ENCODE data around the gene ELF1.
"Not testable (repeated sequence)": the region's sequence is repeated elsewhere in the genome, so short reads cannot be mapped to it uniquely, and the experiment has no call there.

ELF1 gene

GRCh38 chr13:41052441-41052840, 33.3 kb upstream of the ELF1 start:
- no peak for DNase-seq

GRCh38 chr13:41049480-41050440, 30.6 kb upstream of the ELF1 start:
- no peak overlapping the region for H3K4ac ChIP-seq (ENCODE audit: low read depth in 1 of 2, low read length in 2 of 2)
- no peak overlapping the region for H3K4me2 ChIP-seq (ENCODE audit: low read length, poor library complexity, severe bottlenecking)
- no peak overlapping the region for H3K9ac ChIP-seq (ENCODE audit: low read length)
- H3K36me3 ChIP-seq (ENCODE audit: control insufficient read depth in 1 of 2, insufficient read depth in 2 of 2, low read depth in 1 of 2, low read length in 2 of 2) = peaks cover 7 to 11% of the 10 kb centered on the region in 2 experiments
- H4K91ac ChIP-seq (ENCODE audit: low read length) = no peak overlapping the region
- no peak overlapping the region for H3K4me3 ChIP-seq (ENCODE audit: insufficient read depth in 1 of 2, low read depth in 1 of 2, low read length in 2 of 2)
- H3K27me3 ChIP-seq (ENCODE audit: control insufficient read depth in 1 of 2, insufficient read depth in 1 of 2, low read length in 2 of 2) = no peaks in the 10 kb centered on the region
- H2AFZ ChIP-seq (ENCODE audit: low read depth, low read length) = no peak overlapping the region
- no peak overlapping the region for H3K23ac ChIP-seq (ENCODE audit: low read length in 2 of 2)
- H2BK12ac ChIP-seq (ENCODE audit: low read length in 2 of 2) = no peak overlapping the region
- peaks cover 17% of the 10 kb centered on the region for H3K79me1 ChIP-seq (replicated peaks; ENCODE audit: low read length, poor library complexity, severe bottlenecking)
- H3K27ac ChIP-seq (ENCODE audit: low read length, poor library complexity, severe bottlenecking) = no peak overlapping the region
- 87% methylated on average over 3 of the region's 4 CpGs for WGBS
- no peak overlapping the region for H2AK5ac ChIP-seq (ENCODE audit: low read length, severe bottlenecking)
- H3K9me3 ChIP-seq (ENCODE audit: control insufficient read depth, low read length) = no peaks in the 10 kb centered on the region
- H2BK120ac ChIP-seq (ENCODE audit: low read depth, low read length) = no peak overlapping the region
- no peak overlapping the region for H2BK5ac ChIP-seq (ENCODE audit: low read depth, low read length, poor library complexity, severe bottlenecking)
- H4K8ac ChIP-seq (ENCODE audit: low read length) = no peak overlapping the region
- H2BK15ac ChIP-seq (ENCODE audit: low read depth, poor library complexity, severe bottlenecking) = no peak overlapping the region
- DNase-seq = no peak
- no peak overlapping the region for H3K14ac ChIP-seq (ENCODE audit: low read length in 2 of 2)
- no peak overlapping the region for H3K18ac ChIP-seq (ENCODE audit: low read depth in 1 of 2, low read length in 2 of 2)
- peaks cover 2% of the 10 kb centered on the region for H3K4me1 ChIP-seq (ENCODE audit: control insufficient read depth, insufficient read depth, low read depth, low read length)

More at GRCh38 chr13:41052441-41052840, 33.3 kb upstream of the ELF1 start:
- Histone ChIP-seq H3K9me3 (ENCODE audit: control insufficient read depth, low read length) (no peaks in the 10 kb centered on the region), H3K9ac (ENCODE audit: low read length) (peak overlapping the region; percentile 84), H3K14ac (ENCODE audit: low read length in 2 of 2) (no peak overlapping the region), H3K23ac (ENCODE audit: low read length in 2 of 2) (no peak overlapping the region), H3K4me1 (ENCODE audit: control insufficient read depth, insufficient read depth, low read depth, low read length) (peaks cover 7% of the 10 kb centered on the region), H4K8ac (ENCODE audit: low read length) (no peak overlapping the region), H2AK5ac (ENCODE audit: low read length, severe bottlenecking) (no peak overlapping the region), H3K4me3 (ENCODE audit: insufficient read depth in 1 of 2, low read depth in 1 of 2, low read length in 2 of 2) (no peak overlapping the region), H2BK15ac (ENCODE audit: low read depth, poor library complexity, severe bottlenecking) (no peak overlapping the region), H3K4ac (ENCODE audit: low read depth in 1 of 2, low read length in 2 of 2) (no peak overlapping the region), H3K4me2 (ENCODE audit: low read length, poor library complexity, severe bottlenecking) (no peak overlapping the region), H3K36me3 (ENCODE audit: control insufficient read depth in 1 of 2, insufficient read depth in 2 of 2, low read depth in 1 of 2, low read length in 2 of 2) (peaks cover 7 to 11% of the 10 kb centered on the region in 2 experiments), H3K79me1 (replicated peaks; ENCODE audit: low read length, poor library complexity, severe bottlenecking) (peaks cover 19% of the 10 kb centered on the region), H3K27me3 (ENCODE audit: control insufficient read depth in 1 of 2, insufficient read depth in 1 of 2, low read length in 2 of 2) (no peaks in the 10 kb centered on the region), H2BK5ac (ENCODE audit: low read depth, low read length, poor library complexity, severe bottlenecking) (no peak overlapping the region), H3K18ac (ENCODE audit: low read depth in 1 of 2, low read length in 2 of 2) (no peak overlapping the region), H2BK120ac (ENCODE audit: low read depth, low read length) (no peak overlapping the region), H2BK12ac (ENCODE audit: low read length in 2 of 2) (no peak overlapping the region), H4K91ac (ENCODE audit: low read length) (no peak overlapping the region), H3K27ac (ENCODE audit: low read length, poor library complexity, severe bottlenecking) (no peak overlapping the region), H2AFZ (ENCODE audit: low read depth, low read length) (no peak overlapping the region)
- WGBS = 100% methylated on average over 3 of the region's 3 CpGs

GRCh38 chr13:41048640-41049039, 29.5 kb upstream of the ELF1 start:
- H3K4me2 ChIP-seq (ENCODE audit: low read length, poor library complexity, severe bottlenecking) = no peak overlapping the region
- no peak overlapping the region for H3K23ac ChIP-seq (ENCODE audit: low read length in 2 of 2)
- no peak for DNase-seq
- H4K91ac ChIP-seq (ENCODE audit: low read length) = no peak overlapping the region
- H2BK12ac ChIP-seq (ENCODE audit: low read length in 2 of 2) = no peak overlapping the region
- no peak overlapping the region for H2BK15ac ChIP-seq (ENCODE audit: low read depth, poor library complexity, severe bottlenecking)
- no peaks in the 10 kb centered on the region for H3K27me3 ChIP-seq (ENCODE audit: control insufficient read depth in 1 of 2, insufficient read depth in 1 of 2, low read length in 2 of 2)
- H2BK5ac ChIP-seq (ENCODE audit: low read depth, low read length, poor library complexity, severe bottlenecking) = no peak overlapping the region
- peaks cover 2% of the 10 kb centered on the region for H3K4me1 ChIP-seq (ENCODE audit: control insufficient read depth, insufficient read depth, low read depth, low read length)
- H3K79me1 ChIP-seq (replicated peaks; ENCODE audit: low read length, poor library complexity, severe bottlenecking) = peaks cover 17% of the 10 kb centered on the region
- no peaks in the 10 kb centered on the region for H3K9me3 ChIP-seq (ENCODE audit: control insufficient read depth, low read length)
- H3K27ac ChIP-seq (ENCODE audit: low read length, poor library complexity, severe bottlenecking) = no peak overlapping the region
- peaks cover 7 to 11% of the 10 kb centered on the region in 2 experiments for H3K36me3 ChIP-seq (ENCODE audit: control insufficient read depth in 1 of 2, insufficient read depth in 2 of 2, low read depth in 1 of 2, low read length in 2 of 2)
- H4K8ac ChIP-seq (ENCODE audit: low read length) = no peak overlapping the region
- no peak overlapping the region for H3K9ac ChIP-seq (ENCODE audit: low read length)
- H2AFZ ChIP-seq (ENCODE audit: low read depth, low read length) = no peak overlapping the region
- H3K4me3 ChIP-seq (ENCODE audit: insufficient read depth in 1 of 2, low read depth in 1 of 2, low read length in 2 of 2) = no peak overlapping the region
- 96% methylated on average over 5 of the region's 5 CpGs for WGBS
- H3K4ac ChIP-seq (ENCODE audit: low read depth in 1 of 2, low read length in 2 of 2) = no peak overlapping the region
- no peak overlapping the region for H3K14ac ChIP-seq (ENCODE audit: low read length in 2 of 2)
- no peak overlapping the region for H2AK5ac ChIP-seq (ENCODE audit: low read length, severe bottlenecking)
- H2BK120ac ChIP-seq (ENCODE audit: low read depth, low read length) = no peak overlapping the region
- no peak overlapping the region for H3K18ac ChIP-seq (ENCODE audit: low read depth in 1 of 2, low read length in 2 of 2)

GRCh38 chr13:41042419-41042818, 23.3 kb upstream of the ELF1 start:
- not testable (repeated sequence) for H3K9me3 ChIP-seq (ENCODE audit: control insufficient read depth, low read length); H2BK5ac ChIP-seq (ENCODE audit: low read depth, low read length, poor library complexity, severe bottlenecking); H3K14ac ChIP-seq (ENCODE audit: low read length in 2 of 2); H2BK120ac ChIP-seq (ENCODE audit: low read depth, low read length); H2BK12ac ChIP-seq (ENCODE audit: low read length in 2 of 2); H3K79me1 ChIP-seq (replicated peaks; ENCODE audit: low read length, poor library complexity, severe bottlenecking); H3K27ac ChIP-seq (ENCODE audit: low read length, poor library complexity, severe bottlenecking); H3K23ac ChIP-seq (ENCODE audit: low read length in 2 of 2); H2AFZ ChIP-seq (ENCODE audit: low read depth, low read length); H4K91ac ChIP-seq (ENCODE audit: low read length); H2AK5ac ChIP-seq (ENCODE audit: low read length, severe bottlenecking); H3K4me3 ChIP-seq (ENCODE audit: insufficient read depth in 1 of 2, low read depth in 1 of 2, low read length in 2 of 2); H3K4me1 ChIP-seq (ENCODE audit: control insufficient read depth, insufficient read depth, low read depth, low read length); H3K4me2 ChIP-seq (ENCODE audit: low read length, poor library complexity, severe bottlenecking); H3K9ac ChIP-seq (ENCODE audit: low read length); H3K4ac ChIP-seq (ENCODE audit: low read depth in 1 of 2, low read length in 2 of 2); H3K27me3 ChIP-seq (ENCODE audit: control insufficient read depth in 1 of 2, insufficient read depth in 1 of 2, low read length in 2 of 2); DNase-seq; H2BK15ac ChIP-seq (ENCODE audit: low read depth, poor library complexity, severe bottlenecking); H3K36me3 ChIP-seq (ENCODE audit: control insufficient read depth in 1 of 2, insufficient read depth in 2 of 2, low read depth in 1 of 2, low read length in 2 of 2); H3K18ac ChIP-seq (ENCODE audit: low read depth in 1 of 2, low read length in 2 of 2); H4K8ac ChIP-seq (ENCODE audit: low read length)
- WGBS = no CpG with 5 or more reads among the region's 4 CpGs
